GM19025 (cell line): ENCODE measurements around the gene EXOC5.

Experiments used
- ATAC-seq: cut with Tn5 transposase; IDR thresholded peaks from one replicate; pipeline ENCODE4 v1.9.1; 2021; ENCODE audit warnings: mild to moderate bottlenecking, low read depth, moderate library complexity; ENCODE audit not compliant: unreplicated experiment

The EXOC5 gene, protein sequence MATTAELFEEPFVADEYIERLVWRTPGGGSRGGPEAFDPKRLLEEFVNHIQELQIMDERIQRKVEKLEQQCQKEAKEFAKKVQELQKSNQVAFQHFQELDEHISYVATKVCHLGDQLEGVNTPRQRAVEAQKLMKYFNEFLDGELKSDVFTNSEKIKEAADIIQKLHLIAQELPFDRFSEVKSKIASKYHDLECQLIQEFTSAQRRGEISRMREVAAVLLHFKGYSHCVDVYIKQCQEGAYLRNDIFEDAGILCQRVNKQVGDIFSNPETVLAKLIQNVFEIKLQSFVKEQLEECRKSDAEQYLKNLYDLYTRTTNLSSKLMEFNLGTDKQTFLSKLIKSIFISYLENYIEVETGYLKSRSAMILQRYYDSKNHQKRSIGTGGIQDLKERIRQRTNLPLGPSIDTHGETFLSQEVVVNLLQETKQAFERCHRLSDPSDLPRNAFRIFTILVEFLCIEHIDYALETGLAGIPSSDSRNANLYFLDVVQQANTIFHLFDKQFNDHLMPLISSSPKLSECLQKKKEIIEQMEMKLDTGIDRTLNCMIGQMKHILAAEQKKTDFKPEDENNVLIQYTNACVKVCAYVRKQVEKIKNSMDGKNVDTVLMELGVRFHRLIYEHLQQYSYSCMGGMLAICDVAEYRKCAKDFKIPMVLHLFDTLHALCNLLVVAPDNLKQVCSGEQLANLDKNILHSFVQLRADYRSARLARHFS

DNA sequence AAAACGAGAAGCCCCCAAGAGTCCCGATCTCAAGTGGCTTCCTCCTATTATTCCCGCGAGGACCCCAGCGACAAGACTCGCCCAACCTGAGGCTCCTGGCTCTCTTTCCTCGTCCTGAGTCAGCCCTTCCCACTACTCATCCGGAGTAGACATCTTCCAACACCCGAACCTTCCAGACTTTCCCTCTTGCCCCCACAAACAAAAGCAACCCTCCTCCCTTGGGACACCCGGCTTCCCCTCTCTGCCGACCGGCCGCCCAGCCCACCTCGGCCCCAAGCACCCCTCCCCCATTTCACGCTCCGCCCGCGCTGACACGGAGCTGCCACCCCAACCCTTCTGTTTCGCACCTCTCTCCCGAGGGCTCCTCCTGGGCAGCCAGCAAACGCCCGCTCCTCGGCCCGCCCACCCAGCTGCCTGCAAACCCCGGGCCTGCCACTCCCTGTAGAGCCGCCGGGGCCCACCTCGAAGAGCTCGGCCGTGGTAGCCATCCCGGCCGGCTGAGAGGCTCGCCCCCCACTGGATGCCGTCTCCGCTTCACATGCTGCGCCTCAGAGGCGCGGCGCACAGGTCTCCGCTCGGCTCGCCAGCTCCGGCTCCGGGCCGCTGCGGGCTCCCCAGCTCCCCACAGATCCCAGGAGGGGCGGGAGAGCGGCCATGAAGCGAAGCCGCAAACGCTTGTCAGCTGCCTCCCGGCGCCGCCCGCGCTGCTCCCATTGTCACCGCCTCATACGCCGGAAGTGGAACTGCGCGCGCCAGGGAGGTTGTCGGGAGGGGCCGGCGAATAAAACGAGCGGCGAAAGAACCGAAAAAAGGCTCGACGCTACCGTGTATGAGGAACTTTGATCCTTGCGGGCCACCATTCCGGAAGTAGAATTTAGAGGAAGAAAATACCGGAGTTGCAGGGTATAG lies at the start of gene EXOC5, which contains the start of gene AP5M1:
Gene EXOC5 (minus strand): TSS at position 745 of the 909 bp plus-strand sequence. CDS start 257 bp downstream, at position 488.
Gene AP5M1 (plus strand): TSS at position 811 of the 909 bp plus-strand sequence. CDS start 344 bp downstream, outside the sequence.
- ATAC-seq, result peak; percentile 90

DNA sequence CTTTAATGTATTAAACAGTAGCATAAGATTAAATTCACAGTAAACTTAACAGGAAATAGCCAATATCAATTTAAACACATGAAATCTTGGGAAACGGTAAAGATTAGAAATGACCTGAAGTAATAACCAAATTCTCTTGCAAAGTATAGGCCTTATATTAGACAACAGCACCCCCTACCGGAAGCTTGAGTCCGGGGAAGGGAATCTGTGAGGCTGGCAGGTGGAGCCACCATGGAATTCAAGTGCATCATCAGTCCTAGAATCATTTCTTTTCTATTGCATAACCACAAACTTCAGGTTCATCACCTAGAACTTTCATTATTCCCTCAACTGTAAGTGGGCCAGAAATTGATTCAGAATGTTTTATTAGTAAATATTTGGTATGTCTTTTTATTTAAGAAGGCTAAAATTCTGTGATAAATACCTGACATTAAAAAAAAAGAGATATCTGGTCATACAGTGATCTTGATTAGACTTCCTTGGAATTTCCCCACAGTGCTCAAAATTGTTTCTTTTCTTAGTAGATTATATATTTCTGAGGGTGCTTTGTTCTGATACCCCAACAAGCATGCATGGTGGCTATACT lies 48.6 kb upstream of the EXOC5 start:
- ATAC-seq, result no peak

DNA sequence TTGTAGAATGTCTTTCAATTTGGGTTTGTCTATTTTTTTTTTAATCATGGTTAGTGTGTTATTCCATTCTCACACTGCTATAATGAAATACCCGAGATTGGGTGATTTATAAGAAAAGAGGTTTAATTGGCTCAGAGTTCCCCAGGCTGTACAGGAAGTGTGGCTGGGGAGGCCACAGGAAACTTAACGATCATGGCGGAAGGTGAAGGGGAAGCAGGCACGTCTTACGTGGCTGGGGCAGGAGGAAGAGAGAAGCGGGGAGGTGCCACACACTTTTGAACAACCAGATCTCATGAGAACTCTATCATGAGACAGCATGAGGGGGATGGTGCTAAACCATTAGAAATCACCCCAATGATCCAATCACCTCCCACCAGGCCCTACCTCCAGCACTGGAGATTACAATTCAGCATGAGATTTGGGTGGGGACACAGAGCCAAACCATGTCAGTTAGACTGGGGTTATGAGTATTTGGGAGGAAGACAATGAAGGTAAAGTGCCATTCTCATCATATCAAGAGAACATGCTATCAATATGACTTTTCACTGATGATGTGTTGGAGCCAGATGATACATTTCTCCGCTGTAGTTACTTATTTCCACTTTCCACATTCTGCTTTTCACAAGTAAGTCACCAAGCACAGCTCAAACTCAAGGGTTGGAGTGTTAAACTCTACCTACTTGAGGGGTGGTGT lies 45.8 kb upstream of the EXOC5 start:
- ATAC-seq, result no peak

DNA sequence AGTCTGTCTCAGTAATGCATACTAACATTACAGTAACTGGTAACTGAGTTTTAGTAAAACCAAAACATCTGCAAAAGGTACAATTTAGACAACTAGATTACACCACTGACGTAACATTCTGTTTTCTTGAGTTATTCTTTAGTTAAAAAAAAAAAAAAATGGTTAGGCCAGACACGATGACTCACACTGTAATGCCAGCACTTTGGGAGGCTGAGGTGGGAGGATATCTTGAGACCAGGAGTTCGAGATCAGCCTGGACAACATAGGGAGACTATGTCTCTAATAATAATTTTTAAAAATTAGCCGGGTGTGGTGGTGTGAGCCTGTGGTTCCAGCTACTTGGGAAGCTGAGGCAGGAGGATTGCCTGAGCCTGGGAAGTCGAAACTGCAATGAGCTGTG lies 34.2 kb upstream of the EXOC5 start:
- no peak for ATAC-seq

DNA sequence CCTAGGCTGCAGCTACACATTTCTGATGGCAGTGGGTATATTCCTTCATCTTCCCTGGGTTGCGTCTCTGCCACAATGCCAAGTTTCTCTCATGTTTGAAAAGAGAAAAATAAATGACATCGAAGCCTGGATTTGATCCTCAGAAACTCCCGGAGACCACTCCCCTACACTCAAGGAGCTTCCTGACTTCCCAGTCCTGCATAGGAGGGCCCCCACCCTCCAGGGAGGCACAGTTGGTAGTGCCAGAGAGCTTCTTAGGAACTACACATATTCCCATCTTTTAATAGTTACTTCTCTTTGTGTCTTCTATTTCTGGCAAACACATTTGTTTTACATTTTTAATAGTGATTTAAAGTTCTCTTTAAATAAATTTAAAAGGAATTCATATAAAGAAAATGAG lies 30.8 kb upstream of the EXOC5 start:
- ATAC-seq, result no peak

DNA sequence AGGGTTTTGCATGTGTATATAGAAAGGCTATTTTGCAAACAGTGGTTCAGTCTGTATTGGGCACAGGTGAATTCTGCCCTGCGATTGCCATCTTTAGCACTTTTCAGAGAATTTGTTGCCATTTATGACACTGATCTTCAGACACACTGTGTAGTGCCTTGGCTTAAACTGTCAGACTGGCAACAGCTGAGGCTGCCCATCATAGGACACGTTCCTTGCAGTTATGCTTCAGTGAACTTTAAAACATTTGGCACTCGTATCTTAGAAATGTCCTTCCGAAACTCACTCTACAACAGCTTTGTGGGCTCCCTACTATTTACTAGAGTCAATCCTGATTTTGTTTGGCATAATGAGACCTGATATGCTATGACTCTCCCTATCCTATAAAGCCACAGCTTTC lies 29.1 kb upstream of the EXOC5 start:
- ATAC-seq, result no peak

DNA sequence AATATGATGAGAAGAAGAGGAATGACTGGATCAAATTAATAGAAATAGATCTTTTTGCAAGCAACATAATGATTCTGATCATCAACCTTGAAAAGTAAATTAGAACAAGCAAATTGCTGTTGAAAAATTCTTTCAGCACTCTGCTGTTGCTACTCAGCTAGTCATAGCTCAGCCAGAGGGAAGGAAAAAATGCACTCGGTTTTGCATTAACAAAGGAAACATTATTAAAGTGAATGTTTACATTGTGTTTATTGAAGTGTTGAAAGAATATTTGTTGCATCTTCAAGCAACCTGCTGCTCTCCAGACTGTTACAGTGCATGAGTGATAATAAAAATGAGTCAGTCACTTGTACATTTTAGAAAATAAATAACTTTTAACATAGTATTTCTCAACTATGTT lies 26.5 kb upstream of the EXOC5 start:
- ATAC-seq, result no peak

DNA sequence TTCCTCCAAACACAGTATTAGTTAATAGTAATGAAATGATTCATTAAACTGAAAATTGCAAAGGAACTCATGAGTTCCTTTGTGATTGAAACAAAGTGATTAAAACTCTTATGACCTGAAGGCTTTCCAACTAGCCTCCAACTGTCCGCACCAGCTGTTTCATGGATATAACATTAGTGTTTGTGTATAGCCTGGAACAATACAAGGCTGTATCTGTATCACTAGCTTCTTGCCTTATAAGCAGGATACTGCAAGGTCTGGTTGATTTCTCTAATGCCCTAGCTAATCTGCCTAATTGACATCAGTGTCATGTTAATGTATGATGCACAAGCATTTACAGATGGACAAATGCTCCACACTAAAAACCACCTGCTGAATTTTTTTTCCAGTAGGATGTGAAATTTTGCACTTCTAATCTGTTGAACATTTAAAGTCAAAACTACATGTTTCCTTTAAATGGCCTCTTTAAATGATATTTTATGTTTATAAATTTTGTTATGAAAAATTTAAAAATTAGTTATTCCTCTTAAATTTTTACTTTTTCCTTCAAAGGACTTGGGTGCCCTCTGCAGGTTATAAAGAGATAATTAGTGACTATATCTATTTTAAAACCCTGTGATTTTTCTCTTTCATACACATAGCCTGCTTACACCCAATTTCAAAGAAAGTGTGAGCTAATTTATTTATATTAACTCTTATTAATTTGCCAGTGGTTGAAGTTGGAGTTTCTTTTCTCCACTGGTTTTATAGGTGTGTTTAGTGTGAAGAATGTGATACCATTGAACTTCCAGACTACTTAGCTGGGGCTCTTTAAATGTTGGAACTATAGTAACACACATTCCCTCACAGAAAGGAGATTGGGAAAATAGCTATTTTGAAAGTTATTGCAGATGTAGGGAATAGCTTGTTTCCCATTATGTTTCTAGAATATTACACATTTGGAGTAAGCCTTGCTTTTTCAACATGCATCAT lies 25.4 kb upstream of the EXOC5 start:
- ATAC-seq, result no peak

DNA sequence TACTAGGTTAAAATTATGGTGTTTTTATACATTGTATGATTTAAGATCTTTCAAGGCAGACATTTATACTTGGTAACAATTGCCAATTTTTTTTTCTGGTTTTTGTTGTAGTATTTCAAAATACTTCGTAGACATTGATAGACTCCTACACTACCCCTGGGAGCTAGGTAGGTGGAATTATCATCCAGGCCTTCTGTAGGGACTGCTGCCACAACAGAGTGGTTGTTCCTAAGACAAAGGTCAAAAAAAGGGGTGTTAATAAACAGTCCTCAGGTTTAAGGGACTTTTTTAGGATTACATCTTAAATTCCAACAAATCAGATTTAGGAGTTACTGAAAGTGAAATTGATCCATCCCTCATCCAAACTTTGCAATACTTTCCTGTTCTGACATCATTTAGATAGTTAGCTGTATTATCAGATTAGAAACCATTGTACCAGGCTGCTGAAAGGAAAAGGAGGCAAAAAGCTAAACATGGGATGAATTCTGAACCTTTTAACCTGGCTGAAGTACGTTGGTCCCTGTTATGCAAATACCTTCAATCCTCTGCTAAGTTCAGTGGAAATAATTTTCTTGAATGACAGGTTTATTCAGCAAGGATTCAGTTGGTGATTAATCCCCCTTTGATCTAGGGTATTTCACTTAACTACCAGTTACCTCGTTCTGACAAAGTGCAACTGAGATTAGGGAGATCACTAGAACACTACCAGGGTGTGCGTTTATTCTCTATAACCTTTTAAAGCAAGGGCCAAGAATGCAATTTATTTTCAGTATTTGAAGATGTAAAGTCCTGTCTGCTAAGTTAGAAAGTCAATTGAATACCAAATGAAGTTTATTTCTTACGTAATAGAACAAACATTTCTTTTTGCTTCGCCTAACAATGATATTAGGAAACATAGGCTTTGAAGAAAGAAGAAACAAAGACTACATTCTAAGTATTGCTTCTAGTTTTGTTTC lies 23.3 kb upstream of the EXOC5 start:
- no peak for ATAC-seq

DNA sequence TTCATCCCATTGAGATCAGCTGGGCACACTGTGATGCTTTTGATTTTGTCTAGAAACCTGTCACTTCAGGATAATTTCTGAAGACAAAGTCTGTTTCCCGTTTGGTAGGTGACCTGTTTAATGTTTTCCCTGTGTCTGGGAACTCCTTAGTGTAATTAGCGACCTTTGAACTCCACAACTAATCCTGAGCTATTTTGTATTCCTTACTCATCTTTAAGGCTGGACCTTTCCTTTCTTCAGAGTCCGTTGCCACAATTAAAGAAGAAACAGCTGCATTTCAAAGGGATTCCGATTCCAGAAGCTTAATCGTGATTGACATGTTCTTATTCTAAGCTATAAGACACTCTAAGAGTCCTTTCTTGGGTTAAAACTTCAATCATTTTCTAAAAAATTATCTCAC lies 22.0 kb upstream of the EXOC5 start:
- no peak for ATAC-seq

DNA sequence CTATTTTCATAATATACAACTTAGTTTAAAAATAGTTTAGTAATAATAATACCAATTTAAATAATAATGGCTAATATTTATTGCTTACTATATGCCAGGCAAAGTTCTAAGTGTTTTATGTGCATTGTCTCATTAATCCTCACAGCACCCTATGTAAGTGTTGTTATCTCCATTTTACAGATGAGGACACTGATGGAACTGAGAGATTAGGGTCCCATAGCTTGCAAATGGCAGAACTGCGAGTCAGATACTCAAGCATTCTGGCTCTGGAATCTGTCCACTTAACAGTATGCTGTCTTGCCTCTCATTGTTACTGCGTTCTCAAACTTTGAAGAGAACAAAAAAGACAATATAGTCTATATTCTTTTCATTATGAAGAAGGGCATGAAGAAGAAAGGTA lies 19.0 kb upstream of the EXOC5 start:
- no peak for ATAC-seq

DNA sequence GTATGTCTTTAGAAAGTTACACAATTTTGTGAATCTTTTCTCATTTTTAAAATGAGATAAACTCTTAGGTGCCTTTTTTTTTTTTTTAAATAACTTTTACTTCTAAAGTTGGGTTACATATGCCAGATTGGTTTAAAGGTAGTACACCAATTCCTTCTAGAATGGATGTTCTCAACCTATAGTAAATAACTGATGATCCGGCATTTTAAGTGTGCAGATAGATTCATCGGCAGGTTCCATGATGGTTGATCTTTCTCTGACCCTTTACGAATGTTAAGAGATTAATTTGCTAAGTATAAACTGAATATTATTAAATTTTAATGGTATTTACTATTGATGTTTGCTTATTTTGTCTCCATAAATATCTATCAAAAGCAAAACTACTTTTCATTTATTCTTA lies 8.4 kb upstream of the EXOC5 start:
- no peak for ATAC-seq

DNA sequence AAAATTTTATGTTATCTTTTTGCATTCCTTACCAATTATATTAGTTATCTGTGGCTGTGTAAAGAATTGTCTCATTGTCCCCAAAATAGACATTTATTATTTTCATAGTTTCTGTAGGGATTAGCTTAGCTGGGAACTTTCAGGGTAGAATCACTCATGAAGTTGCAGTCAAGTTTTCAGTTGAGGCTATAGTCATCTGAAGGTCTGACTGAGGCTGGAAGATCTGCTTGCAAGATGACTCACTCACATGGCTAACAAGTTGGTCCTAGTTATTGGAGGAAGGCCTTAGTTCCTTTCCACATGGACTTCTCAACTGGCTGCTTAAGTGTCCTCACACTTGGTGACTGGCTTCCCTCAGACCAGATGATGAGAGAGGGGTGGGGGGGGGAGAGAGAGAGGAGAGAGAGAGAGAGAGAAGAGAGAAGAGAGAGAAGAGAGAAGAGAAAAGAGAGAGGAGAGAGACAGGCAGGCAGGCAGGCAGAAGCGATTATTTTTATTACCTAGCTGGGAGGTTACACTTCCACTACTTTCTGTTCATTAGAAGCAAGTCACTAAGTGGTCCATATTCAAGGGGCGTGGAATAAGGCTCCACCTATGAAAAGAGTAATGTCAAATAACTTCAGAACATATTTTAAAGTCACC lies 6.4 kb upstream of the EXOC5 start:
- no peak for ATAC-seq

DNA sequence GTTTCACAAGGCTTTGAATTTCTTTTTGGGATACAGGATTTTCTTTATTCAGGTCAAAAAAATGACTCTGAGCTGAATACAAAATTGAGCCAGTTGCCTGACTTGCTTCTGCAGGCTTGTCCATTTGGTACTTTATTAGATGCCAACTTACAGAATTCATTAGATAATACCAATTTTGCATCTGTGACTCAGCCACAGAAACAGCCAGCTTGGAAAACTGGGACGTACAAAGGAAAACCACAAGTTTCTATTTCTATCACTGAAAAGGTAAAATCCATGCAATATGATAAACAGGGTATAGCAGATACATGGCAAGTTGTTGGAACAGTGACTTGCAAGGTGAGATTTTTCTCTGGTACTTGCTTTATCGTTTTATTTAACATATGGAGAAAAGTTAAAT lies 5.8 kb upstream of the EXOC5 start:
- ATAC-seq, result no peak

DNA sequence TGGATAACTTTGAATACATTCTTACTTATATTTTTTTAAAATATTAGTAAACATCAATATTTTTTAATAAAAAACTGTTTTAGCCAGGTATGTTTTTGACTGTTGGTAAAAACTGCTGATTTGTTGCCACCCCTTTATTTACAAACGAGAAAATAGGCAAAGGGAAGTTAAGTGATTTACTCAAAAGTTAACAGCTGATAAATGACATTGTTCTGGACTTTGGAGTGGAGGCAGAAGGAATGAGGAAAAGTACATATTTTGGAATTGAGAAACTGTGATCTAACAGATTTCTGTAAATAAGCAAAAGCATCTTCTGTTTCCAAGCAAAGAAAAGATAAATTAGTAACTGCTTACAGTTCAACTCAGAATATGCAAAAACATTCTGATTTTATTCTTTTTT lies 4.5 kb upstream of the EXOC5 start:
- ATAC-seq, result no peak

DNA sequence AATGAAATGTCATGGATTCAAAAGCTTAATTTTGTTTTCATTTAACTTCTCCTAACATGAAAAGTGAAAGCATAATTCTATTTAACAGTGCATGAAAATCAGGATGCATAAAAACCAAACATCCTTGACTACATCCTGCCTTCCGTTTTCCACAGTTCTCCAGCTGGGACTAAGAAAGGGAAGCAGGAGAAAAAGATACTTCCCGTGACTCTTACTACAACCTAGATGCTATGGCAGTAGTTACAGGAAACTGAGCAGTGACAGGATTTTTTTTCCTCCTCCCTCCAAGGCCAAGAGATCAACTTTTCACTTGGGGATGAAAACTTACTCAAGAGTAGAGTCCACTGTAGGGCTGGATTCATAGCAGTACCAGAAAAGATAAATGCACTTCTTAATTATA lies 2.6 kb downstream of the EXOC5 start:
- no peak for ATAC-seq

DNA sequence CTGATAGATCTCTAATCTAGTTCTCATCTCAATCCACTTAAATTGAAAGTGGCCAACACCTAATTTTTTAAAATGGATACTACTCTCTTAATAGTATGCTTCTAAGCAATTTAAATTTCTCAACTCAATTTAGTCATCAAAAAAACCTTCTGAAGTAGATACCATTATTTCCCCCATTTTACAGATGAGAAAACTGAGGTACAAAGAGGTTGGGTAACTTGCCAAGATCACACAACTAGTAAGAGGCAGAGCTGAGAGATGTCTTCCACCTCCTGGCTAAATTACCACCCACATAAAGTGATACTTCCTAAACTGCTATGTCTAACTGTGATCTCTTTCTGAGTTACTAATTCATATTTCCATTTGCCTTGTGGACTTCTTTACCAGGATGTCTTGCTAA lies 6.6 kb downstream of the EXOC5 start:
- no peak for ATAC-seq
